GM12872 (cell line): ENCODE results near the gene DDX18.

Experiments
- TF ChIP-seq, protein P1 (sequence below): IDR thresholded peaks from 3 replicates; pipeline ENCODE4 v1.5.1; 2011; ENCODE audit warnings: low read depth, mild to moderate bottlenecking, low read length, moderate library complexity; ENCODE audit not compliant: insufficient read depth

Gene DDX18

DNA sequence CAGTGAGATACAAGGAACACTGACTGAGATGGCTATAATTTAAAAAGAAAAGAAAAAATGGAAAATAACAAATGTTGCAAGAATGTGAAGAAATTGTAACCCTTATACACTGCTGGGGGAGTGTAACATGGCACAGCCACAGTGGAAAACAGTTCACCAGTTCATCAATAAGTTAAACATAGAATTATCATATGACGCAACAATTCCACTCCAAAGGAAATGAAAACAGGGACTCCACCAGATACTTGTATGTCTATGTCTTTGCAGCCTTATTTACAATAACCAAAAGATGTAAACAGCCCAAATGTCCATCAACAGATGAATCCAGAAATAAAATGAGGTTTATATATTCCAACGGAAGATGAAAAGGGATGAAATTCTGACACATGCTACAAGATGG is 30.8 kb downstream of the DDX18 start:
- TF ChIP-seq, protein P1, sequence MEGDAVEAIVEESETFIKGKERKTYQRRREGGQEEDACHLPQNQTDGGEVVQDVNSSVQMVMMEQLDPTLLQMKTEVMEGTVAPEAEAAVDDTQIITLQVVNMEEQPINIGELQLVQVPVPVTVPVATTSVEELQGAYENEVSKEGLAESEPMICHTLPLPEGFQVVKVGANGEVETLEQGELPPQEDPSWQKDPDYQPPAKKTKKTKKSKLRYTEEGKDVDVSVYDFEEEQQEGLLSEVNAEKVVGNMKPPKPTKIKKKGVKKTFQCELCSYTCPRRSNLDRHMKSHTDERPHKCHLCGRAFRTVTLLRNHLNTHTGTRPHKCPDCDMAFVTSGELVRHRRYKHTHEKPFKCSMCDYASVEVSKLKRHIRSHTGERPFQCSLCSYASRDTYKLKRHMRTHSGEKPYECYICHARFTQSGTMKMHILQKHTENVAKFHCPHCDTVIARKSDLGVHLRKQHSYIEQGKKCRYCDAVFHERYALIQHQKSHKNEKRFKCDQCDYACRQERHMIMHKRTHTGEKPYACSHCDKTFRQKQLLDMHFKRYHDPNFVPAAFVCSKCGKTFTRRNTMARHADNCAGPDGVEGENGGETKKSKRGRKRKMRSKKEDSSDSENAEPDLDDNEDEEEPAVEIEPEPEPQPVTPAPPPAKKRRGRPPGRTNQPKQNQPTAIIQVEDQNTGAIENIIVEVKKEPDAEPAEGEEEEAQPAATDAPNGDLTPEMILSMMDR = no peak

DNA sequence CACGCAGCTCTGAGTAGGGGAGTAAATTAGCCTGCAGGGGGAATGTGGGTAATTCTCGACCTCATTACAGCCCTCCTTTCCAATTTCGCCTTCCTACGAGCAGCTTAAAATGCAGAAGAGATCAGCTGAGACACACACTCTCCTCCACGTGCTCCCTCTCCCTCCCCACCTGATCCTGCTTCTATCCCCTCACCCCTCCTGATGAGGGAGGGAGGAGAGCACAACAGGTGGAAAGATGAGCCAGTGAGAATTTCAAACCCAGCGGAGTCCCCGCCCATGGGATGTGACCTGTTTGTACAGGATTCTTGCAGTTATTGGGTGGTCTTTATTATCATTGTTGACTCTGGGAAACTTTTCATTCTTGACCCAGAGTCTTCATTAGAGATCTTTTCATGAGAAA is 35.5 kb downstream of the DDX18 start:
- TF ChIP-seq, protein P1 = no peak

DNA sequence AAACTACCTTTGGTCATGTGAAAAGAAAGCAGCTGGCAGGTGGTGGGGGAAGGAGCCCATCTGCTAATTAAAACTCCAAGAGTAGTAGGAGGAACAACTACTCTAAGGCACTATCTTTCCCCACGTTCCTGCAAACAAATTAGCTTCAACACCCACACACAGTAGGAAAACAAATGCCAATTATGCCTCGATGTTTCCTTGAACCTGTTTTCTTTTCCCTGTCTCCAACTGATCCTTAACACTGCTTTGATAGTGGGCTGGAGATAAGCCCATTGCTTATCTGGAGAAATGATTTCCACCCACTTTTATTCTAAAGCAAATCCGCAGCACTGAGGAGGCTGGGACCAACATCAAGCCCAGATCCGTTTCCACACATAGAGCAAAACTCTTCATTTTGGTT is 36.0 kb downstream of the DDX18 start:
- TF ChIP-seq, protein P1 = no peak

DNA sequence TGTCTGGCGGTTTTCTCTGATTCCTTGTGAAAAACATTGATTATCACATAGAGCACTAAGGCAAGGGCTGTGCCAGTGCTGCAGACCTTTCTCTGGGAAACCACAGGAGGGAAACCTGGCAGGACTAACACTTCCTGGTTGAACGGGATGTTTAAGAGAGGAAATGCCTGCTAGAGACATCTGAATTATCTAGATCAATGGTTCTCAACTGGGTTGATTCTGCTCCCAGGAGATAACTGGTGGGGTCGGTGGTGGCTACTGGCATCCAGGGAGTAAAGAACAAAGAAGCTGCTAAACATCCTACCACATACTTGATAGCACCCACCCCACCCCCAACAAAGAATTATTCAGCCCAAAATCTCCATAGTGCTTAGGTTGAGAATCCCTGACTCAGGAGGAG is 37.5 kb downstream of the DDX18 start:
- TF ChIP-seq, protein P1 = no peak

DNA sequence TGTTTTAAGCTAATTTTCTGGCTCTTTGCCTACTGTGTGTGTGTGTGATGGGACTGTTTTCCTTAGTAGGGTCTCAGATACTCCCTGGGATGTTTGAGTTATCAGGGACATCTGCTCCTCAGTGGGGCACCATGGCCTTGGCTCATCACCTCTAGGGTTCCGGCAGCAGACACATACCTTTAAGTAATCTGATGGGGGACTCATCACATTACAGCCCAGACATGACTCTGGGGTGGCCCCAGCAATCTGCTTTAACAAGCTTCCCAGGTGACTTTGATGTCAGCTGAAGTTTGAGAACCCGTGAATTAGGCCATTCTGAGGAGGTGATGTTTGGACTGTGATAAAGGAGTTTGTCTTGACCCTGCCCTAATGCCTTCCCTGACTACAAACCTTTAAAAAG is 38.8 kb downstream of the DDX18 start:
- TF ChIP-seq, protein P1 = no peak

DNA sequence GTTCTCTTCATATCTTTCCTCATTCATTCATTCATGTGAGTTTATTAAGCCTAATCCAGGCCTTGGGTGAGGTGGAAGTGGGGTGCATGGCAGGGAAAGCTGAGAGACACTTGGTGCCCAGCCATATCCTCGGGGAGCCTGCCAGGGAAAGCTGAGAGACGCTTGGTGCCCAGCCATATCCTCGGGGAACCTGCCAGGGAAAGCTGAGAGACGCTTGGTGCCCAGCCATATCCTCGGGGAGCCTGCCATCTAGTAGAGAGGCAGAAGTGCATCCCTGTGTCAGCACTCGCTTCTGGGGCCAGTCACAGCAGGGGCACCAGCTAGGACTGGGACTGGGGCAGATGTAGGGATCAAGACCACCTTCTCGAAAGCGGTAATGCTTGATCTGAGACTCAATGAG is 39.4 kb downstream of the DDX18 start:
- TF ChIP-seq, protein P1 = no peak

DNA sequence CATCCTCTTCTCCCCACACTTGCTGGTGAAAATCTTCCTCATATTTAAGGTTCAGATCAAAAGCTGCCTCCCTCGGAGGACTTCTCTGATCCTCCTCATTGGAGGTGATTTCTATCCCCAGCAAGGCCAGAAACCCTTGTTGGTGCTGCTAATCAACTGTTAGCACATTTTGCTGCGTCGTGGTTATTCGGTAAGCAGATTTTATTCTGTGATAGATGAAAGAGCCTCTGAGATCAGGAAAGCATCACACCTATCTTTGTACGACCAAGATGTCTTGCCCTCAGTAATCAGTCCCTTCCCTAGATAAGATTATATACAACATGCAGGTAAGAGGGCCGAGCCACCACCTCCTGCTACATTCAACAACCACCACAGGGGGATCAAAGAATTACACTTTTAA is 40.1 kb downstream of the DDX18 start:
- TF ChIP-seq, protein P1 = no peak

DNA sequence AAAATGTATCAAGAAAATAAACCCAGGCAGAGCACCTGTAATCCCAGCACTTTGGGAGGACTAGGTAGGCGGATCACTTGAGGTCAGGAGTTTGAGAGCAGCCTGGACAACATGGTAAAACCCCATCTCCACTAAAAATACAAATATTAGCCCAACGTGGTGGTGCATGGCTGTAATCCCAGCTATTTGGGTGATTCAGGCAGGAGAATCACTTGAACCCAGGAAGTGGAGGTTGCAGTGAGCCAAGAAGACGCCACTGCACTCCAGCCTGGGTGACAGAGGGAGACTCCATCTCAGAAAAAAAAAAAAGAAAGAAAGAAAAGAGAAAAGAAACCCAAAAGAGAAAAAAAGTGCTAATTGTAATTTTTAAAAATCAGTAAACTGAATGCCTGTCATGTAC is 41.4 kb downstream of the DDX18 start:
- TF ChIP-seq, protein P1 = no peak
